G401.6 (cell line): ENCODE data around the gene IFI27L1.

Source experiments
- FAIRE-seq: peaks from 2 replicates; lab custom pipeline; 2012; peaks lifted over from hg19 to GRCh38; lab: Jason Lieb, UNC

The IFI27L1 gene, protein sequence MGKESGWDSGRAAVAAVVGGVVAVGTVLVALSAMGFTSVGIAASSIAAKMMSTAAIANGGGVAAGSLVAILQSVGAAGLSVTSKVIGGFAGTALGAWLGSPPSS

DNA sequence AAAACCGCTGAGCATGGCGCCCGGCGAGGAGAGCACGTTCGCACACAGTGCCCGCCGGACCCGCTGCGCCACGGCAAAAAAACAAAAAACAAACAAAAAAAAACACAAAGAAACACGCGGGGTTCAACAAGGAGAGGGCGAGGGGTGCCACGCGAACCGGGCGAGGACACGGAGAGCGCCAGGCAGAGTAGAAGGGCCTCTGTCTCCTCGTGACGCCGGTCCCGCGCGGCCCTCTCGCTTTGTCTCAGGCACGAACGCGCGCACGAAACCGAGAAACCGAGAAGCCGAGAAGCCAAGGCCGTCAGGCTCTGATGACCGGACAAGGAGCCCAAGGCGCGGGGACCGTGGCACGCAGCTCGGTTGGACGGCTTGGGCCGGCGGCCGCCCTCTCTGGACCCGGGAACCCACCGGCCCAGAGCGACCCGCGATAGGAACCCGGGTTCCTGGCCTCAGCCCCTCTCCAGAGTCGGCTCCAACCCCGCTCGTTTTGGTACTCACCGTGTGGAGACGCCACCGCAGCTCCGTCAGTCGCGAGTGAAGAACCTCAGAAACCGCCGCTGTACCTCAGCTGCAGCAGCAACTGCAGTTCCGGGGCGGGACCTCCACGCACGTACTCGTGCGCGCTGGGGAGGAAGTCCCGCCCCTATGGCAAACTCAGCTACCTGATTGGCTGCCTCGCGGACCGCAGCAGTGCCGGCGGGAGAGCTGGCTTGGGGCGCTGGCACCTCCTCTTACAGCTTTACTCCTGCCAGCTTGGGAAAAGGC lies at the start of gene IFI27L1, which contains the start of gene DDX24:
Gene IFI27L1 (plus strand): TSS at position 690 of the 765 bp plus-strand sequence. CDS start 15,628 bp downstream, outside the sequence.
Gene DDX24 (minus strand): TSS at position 582 of the 765 bp plus-strand sequence. CDS start 1,460 bp downstream, outside the sequence.
- peak; percentile 94 for FAIRE-seq

DNA sequence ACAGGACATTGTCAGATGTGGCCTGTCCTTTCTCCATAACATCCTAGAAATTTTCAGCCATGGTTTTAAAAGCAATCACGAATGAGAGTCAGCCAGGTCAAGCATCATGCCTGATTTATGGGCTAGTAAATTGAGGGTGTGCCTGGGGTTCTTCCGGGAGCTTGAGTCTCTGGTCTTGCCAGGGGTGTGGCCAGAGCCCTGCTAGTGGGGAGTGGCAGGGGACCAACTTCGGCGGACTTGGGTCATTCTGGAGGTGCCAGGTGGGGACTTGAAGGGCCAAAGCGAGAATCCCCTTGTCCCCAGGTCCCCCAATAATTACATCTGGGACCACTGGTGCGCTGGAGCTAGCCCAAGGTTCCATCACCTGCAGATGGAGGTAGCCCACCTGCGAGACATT lies 49.2 kb upstream of the IFI27L1 start:
- FAIRE-seq = no peak

DNA sequence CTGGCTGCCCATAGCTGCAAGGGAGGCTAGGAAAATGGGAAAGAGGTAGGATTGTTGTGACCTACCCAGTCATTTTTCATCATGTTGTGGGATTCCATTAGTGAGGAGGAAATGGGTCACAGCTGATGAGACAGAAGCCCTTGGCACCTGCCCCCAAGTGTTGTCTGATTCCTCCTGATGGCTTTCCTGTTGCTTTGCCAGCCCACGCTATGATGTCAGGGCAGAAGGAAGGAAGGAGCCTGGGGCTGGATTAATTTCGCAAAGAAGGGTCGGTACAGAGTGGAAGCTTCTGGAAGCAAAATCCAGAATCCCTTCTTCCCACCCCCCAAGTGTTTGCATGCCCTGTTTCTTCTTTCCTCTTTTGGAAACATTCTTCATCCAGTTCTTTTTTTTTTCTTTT lies 46.2 kb upstream of the IFI27L1 start:
- no peak for FAIRE-seq

DNA sequence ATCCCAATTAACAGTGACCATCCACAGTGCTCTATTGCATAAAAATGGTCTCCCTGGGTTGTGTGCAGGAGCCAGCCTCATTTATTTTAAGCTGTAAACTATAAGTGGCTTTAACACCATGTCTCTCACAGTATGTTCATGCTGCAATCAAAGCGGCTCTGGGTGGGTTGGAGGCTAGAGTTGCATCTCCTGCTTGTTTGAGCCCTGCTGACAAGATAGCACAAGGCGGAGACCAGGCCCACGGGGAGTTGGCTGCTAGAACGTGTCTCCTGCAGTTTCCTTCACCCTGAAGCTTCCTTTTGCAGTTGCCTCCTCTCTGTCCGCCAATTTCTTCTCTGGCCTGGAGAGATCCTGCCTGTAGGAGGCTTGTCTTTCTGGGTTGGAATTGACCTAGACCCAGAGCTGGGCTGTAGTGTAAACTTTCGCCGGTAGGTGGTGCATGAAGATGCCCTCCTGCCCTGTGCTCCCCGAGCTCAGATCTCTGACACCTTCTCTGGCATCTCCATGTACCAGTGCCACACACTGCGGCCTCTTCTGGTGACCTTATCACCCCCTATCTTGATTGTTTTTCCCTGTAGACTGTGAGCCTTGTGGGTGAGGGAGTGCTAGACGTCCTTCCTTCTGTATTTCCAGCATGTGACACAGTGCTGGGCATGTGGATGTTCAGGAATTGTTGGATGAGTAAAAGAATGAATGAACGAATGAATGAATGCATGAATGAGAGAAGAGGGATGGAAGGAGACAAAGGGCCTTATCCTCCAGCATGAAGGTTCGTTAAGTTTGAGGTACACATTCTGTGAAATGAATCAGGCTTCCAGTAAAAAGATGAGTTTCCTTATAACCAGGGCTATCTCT lies 44.6 kb upstream of the IFI27L1 start:
- peak; percentile 83 for FAIRE-seq

DNA sequence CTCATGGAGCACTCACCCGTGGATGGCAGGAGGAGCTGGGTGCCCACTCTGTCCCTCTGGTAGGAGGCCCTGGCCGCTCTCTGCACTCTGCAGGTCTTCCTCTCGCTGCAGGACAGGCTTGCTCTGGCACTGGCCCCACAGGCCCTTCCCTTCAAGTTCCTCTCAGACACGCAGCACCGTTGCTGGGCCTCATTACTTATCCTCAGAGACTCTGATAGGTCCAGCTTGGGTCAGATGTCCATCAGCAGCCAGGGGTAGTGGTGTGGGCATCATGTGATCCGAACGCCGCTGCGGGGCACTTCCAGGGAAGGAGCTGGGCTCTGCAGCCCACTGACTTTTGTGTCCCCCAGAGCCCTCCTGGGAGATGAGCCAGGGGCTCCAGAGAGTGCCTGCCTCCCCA lies 43.2 kb upstream of the IFI27L1 start:
- FAIRE-seq = no peak

DNA sequence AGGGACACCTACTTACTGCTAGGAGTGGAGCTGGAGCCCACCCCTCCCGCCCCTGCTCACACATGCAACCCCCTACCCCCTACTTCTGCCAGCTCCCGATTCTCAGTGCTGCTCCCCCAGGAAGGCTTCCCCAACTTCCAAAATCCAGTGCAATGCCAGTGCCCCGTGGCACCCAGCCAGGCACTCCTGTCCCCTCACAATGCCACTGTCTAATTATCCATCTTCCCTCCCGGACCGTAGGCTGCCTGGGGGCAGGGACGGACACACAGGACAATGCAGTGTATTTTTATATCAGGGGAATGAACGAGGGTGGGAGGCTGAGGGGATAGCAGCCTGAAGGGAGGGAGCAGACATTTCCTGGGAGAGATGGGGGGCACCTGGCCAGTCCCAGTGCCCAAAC lies 42.6 kb upstream of the IFI27L1 start:
- no peak for FAIRE-seq

DNA sequence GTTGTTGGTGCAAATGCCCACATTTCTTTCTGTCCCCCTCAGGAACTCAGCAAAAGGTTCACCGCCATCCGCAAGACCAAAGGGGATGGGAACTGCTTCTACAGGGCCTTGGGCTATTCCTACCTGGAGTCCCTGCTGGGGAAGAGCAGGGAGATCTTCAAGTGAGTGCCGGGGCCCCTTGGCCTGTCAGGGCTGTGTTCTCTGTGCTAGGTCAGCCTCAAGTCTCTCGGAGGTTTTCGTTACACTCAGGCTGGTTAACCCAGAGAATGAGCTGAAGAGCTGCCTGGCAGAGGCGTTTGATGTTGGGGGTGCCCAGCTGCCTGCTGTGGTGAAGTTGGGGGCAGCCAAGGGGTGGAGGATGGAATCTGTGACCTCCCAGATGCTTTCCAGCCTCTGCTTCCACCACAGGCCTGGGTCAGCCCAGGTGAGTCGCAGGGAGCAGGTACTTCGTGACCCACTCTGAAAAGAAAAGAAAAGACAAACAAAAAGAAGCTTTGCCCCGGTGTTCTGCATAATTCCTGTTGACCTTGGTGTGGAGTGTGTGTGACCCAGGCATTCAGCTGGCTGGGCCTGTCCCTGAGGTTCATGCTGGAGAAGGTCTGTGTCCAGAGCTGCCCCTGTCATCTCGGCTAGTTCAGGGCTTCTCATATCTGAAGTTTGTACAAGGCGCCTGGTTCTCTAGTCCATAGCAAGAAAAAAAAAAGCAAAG lies 42.0 kb upstream of the IFI27L1 start:
- no peak for FAIRE-seq

DNA sequence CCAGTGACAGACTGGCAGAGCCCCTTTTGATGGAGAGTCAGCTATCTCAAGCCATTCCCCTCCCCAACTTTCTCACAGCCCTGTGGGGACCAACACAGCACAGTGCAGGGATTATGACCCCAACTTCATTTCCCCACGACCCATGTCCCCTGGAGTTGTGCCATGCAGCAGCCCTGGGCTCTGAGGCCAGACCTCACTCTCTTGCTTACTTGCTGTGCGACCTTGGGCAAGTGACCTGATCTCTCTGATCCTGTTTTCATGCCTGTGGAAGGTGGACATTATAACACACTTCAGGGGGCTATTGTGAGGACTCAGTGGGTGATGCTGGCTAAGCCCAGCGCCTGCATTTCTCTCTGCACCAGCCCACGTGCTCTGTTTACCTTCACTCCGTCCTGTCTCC lies 40.9 kb upstream of the IFI27L1 start:
- FAIRE-seq = no peak

DNA sequence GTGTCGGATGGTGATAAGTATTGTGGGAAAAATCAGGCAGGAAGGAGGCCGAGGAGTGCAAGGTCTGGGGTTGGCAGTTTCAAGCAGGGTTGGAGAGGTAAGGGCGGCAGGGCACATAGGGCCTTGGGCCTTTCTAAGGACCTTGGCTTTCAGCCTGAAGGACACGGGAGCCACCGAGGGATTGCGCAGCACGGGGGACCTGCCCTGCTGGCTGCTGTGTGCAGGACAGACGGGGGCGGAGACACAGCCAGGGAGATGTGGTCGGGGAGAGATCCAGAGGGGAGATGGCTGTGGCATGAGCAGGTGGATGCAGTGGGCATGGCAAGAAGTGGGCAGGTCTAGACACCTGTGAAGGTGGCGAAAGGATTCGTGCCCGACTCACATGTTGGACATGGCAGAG lies 40.3 kb upstream of the IFI27L1 start:
- no peak for FAIRE-seq

DNA sequence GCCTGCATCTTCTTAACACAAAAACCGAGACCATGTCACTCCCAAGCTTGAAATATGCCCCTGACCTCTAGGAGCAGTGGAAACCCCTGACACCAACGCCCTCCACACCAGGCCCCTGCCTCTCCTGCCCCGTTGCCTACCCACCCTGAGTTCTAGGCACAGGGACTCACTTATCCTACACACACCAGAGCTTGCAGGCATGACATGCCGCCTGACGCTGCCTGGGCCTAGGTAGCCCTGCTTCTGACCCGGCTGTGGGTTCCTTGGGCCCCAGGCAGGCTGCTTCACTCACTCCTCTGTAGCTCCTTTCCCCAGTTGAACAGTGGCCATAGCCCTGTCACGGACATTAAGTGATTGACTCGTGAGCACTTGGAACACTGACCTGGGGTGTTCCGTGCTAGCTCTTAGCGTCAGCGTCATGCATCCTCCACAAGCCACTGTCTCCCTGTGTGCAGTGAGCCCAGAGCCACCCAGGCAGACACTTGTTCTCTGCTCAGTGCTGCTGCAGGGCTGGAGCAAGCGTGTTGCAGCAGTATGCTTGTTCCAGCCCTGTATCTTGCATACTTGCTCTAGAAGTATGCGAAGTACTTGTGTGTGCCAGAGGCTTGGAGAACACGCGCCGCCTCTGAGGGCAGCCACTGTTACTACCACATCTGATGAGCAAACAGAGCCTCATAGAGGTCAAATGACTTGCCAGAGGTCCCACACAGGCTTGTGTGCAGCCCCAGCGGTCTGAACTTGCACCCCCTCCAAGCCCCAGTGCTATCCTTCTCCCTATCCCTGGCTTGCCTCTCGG lies 39.4 kb upstream of the IFI27L1 start:
- FAIRE-seq = no peak

DNA sequence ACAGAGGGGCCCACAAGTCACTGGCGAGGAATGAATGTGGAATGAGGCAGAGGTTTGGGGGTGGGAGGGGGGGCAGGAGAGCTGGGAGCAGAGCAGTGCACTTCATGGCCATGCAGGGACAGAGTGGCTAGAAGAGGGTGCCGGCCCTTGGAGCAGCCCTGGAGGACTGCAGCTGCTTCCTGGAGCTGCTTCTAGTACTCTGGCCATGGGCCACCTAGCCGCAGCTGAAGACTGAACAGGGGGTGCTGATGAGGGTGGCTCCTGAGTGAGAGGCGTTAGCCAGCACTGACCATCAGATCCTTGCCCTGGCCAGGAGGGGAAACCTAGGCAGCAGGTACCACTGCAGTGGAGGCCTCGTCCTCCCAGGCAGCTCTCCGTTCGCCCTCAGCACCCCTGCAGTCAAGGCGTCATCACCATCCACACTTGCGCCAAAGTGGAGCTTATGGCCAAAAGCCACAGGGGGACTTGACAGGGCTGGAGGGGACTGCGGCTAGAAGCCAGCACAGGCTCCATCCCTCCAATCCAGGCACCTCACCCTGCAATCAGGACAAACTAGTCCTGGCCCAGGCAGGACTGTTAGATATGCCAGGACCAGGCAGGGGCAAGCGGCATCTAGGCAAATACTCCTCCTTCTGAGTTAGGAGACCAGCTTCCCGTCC lies 38.5 kb upstream of the IFI27L1 start:
- no peak for FAIRE-seq

DNA sequence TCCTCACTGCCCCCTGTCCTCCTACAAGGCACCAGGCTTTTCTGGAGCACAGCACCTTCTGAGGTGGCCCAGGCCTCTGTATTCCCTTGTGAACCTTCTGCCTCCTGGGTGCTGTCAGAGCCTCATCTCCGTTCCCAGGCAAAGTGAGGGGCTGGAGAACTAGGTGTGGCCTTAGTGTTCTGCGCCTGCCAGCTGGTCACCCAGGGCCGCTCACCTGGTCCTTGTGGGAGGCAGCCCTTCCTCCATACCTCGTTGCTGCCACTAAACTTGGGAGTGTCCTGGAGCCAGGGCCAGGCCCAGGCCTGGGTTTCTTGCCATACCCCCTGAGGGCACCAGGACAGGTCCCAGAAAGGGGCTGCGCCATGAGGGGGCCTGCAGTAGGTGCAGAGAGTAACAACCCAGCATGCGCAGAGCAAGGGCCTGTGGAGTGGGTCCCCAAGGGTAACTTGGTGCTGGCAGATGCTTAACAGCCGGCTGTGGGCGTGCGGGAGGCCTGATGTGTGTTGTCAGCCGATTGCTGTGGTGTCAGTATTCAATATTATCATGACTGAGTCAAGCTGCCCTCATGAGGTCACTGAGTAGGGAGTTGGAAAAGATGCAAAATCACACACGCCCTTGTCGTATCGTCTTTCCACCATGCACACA lies 37.9 kb upstream of the IFI27L1 start:
- FAIRE-seq = no peak

DNA sequence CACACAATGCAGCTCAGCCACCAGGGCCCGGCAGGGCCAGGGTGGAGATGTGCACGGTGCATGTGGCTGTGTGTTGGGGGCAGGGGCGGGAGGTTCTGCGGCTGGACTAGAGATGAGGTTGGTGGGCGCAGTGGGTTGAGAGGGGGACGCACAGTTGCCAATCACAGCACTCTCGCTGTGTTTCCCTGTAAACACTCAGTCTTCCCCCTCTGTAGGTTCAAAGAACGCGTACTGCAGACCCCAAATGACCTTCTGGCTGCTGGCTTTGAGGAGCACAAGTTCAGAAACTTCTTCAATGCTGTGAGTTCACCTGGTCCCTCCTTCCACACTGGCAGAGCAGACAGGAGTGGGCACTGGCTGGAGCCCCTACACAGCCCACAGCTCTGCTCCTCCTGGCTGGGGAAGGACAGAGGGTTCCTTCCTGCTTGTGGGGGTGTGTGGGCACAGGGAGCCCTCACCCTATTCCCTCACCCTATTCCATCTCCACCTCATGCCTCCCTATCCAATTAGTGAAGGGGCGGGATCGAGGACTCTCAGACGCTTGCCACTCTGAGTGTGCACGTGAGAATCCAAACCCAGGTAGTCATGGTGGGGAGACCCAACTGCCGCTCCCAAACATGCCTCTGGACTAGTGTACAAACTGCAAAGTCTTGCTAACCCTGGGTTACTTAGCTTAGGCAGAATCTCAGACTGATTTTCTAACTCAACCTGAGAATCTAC lies 37.2 kb upstream of the IFI27L1 start:
- FAIRE-seq = no peak

DNA sequence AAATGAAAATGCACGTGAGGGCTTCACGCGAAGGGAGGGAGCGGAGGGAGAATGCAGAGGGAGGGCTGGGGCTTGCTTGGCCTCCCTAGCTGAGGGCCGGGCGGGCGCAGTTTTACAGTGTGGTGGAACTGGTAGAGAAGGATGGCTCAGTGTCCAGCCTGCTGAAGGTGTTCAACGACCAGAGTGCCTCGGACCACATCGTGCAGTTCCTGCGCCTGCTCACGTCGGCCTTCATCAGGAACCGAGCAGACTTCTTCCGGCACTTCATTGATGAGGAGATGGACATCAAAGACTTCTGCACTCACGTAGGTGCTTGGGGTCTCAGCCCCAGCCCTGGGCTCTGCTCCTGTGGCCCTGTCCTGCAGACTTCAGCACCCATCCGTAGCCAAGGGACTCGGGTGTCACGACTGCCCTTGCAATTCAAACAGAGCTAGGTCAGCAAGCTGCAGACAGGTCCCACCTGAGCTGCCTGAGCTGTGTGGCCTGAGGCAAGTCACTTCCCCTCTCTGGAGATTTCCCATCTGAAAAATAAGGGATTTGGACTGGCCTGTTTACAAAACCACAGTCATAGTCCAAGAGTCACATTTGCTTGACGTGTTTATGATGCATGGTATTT lies 36.5 kb upstream of the IFI27L1 start:
- no peak for FAIRE-seq

DNA sequence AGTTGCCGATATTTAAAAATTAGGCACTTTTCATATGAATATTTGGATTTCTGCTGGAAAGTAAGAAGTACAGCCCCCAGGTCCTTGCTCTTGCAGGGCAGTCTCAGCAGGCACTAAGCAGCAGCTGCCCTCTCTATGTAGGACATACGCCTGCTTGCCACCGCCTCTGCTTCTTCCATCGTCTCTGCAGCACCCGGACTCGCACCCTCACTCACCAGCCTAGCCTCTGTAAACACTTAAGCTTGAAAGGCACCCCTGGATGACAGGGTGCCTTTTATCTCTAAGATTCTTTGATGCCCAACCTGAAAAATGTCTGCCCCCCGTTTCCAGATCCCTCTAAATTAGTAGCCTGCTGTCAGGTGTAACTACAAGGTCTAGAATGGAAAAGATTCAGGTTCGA lies 36.0 kb upstream of the IFI27L1 start:
- no peak for FAIRE-seq

DNA sequence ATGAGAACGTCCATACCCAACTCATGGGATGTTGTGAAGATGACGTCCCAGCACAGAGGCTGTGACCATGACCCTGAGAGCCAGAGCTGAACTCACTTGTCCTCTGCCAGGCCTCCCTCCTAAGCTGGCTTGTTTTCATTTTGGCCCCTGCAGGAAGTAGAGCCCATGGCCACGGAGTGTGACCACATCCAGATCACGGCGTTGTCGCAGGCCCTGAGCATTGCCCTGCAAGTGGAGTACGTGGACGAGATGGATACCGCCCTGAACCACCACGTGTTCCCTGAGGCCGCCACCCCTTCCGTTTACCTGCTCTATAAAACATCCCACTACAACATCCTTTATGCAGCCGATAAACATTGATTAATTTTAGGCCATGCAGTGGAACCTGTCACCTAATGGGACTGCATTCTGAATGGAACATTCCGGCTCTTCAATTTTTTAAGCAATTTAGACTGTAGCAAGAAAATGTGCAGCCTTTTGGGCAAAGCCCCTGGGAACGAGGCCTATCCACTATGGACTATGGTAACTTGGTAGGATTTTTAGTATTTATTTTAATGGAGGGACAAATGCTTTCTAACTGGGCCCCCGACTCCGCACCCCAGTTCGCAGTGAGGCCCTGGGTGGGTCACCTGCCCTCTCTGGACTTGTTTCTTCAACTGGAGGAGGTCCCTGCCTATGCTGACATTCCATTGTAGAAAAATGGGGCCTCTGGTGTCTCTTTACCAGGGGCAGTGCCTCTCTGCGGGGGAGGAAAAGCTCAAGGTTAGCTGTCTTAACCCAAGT lies 35.4 kb upstream of the IFI27L1 start:
- no peak for FAIRE-seq

DNA sequence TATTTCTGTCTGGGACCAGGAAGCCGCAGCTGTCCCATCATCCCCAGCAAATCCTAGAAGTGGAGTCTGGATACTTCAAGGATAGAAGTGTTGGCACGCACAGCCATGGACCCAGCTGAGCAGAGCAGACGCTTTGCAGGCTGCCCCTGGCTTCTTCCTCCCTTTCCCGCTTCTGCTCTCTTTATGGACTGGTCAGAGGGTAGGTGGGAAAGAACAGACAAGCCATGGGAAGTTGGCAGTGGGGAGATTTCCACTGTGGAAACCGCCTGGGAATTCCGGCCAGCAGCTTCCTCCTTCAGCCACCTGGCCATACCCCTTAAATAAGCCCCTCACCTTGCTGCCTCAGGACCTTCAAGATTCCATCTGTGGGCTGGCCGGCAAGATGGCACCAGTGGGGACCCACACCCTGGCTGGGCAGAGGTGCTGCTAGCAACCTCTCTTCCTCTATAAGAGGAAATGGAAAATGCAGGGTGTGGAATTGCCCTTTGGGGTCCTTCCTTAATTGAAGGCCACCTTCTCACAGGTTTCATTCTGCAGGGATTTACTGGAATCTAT lies 34.3 kb upstream of the IFI27L1 start:
- FAIRE-seq = no peak

DNA sequence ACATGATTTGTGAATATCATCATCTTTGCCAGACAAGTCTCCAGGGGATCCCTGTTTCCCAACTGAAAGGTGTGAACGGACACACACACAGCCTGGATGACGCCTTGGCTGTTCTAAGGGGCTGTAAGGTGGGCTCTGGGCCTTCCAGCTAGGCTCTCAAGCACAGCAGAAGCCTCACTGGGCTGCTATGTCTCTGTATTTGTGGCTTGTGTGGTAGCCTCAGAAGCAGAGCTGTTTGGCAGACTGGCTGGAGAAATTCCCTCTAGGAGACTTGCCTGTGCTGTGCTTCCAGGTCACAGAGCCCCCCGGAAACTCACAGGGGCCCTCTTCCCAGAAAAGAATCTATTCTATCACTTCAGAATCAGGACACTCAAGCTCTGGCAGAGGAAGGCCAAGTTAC lies 33.5 kb upstream of the IFI27L1 start:
- no peak for FAIRE-seq
